ENCODE data around the gene PRKCB.

PRKCB gene
- long read RNA-seq, donor 1 = 0 reads
- long read RNA-seq, donor 2, full-length matches to known transcripts = 2 of 2 reads
- long read RNA-seq, donor 2, partial matches to known transcripts = 0 of 2 reads
- long read RNA-seq, donor 2, other reads (novel, unspliced or antisense) = 0 of 2 reads
- long read RNA-seq, donor 3 = 0 reads
- long read RNA-seq, donor 4 = 0 reads
- long read RNA-seq, donor 5, full-length matches to known transcripts = 1 of 1 reads
- long read RNA-seq, donor 5, partial matches to known transcripts = 0 of 1 reads
- long read RNA-seq, donor 5, other reads (novel, unspliced or antisense) = 0 of 1 reads
- long read RNA-seq, donor 6, full-length matches to known transcripts = 1 of 1 reads
- long read RNA-seq, donor 6, partial matches to known transcripts = 0 of 1 reads
- long read RNA-seq, donor 6, other reads (novel, unspliced or antisense) = 0 of 1 reads
- long read RNA-seq, donor 7 = 0 reads
- long read RNA-seq, donor 8, full-length matches to known transcripts = 2 of 2 reads
- long read RNA-seq, donor 8, partial matches to known transcripts = 0 of 2 reads
- long read RNA-seq, donor 8, other reads (novel, unspliced or antisense) = 0 of 2 reads

DNA sequence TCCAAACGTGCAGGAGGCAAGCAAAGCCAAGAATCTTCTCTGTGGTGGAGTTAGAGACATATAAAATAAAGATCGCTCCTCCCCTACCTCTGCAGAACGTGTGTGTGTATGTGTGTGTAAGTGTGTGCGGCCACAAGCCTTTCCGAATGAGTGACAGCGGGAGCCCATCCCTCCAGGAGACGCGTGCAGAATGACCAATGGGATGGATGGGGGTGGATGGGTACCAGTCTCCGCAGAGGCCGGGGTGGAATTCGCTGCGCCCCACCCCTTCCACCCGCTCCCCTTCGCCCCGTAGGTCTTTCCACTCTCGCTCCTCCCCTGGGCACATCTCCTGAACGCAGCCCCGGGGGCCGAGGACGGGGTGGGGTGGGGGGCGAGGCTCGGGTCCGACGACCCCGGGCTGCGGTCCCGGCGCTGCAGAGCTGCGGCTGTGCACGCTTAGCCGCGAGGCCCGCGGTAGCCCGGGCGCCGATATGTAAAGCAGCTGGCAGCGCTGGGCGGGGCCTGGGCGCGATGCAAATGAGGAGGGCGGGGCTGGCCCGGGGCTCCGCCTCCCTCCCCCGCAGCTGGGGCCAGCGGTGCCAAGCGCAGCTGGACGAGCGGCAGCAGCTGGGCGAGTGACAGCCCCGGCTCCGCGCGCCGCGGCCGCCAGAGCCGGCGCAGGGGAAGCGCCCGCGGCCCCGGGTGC, at the start of gene PRKCB:
Gene PRKCB (plus strand): TSS at position 594 of the 688 bp plus-strand sequence.
- DNase-seq = peak; percentile 62

DNA sequence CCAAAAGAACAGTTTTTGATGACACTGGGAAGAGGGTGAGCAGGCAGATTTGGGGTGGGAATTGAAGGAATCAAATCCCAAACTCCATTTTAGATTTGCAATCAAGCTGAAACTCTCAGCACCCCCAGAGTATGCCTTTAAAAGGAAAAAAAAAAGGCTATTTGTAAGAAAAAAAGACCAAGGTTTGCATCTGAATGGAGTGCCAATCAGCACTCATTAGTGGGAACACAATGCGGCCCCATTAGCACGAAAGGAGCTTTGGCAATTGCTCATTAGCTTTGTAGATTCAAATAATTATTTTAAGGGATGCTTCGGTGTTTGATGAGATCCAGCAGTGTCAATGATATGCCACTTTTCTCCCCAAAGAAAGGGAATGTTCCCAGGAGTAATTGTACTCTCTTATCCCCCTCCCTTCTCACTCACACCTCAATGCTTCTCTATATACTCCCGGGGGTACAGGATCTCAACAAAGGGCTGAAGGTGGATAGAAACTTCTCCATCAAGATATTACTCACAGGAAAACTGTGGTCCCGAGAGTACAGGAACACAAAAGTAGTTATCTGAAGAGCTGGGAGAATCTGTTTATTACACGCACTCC, 48.7 kb upstream of the PRKCB start:
- no peak for DNase-seq

DNA sequence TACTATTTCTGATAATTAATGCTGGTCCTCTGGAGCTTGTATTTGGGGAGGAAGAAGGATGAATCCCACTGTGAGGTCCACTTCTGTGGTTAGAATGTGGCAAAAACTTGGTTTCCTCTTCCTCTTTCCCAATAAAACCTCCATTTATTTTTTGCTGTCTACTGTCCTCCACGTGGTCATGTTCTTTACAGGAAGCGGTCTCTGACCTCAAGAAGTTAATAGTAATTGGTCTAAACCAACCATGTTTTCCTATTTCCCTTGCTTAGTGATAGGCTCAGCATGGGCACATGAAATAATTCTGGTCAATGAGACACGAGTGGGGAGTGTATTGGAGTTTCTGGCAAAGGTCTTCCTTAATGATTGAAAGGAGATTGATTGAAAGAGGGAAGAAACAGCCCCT, 47.1 kb upstream of the PRKCB start:
- no peak for DNase-seq

DNA sequence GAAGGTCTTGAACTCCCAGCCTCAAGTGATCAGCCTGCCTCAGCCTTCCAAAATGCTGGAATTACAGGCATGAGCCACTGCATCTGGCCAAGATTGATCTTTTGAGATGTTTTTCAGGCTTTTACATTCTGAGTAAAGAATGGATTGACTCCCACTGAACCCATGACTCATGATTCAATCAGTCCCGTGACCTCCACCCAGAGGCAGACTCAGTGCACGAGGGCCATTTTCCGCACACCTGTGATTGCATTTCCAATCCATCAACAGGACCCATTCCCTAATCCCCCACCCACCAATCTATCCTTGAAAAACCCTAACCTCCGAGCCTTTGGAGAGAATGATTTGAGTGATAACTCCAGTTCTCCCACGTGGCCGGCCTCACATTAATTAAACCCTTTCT, 40.4 kb upstream of the PRKCB start:
- DNase-seq = no peak

DNA sequence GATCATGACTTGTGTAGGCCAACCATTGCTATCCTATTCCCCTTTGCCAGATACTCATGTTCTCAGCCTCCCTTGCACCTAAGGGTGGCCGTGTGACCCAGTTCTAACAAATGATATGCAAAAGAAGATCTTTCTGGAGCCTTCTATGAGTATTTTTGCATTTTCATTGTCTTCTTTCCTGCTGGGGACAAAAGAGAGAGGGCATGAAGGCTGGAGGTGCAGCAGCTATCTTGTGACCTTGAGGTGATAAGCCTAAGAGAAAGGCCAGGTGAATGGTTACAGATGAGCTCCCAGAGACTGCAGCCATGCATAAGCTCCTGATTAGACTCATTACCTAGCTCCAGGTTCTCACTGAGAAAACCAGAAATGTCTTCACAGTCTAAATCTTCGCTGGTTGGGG, 38.8 kb upstream of the PRKCB start:
- no peak for DNase-seq

DNA sequence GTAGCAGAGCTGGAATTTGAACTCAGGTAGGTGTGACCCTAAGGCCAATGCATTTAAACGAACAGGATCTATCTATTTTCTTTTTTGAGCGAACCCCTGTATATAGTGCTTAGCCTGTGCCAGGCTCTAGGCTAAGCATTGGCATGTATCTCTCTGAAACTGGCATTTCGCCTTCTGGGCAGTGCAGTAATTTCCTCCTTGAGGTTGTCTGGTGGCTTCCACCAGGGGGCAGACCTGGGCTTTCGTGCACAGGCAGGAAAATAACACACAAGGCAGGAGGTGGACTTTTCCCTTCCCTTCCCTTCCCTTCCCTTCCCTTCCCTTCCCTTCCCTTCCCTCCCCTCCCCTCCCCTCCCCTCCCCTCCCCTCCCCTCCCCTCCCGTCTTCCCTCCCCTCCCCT, 34.4 kb upstream of the PRKCB start:
- no peak for DNase-seq

DNA sequence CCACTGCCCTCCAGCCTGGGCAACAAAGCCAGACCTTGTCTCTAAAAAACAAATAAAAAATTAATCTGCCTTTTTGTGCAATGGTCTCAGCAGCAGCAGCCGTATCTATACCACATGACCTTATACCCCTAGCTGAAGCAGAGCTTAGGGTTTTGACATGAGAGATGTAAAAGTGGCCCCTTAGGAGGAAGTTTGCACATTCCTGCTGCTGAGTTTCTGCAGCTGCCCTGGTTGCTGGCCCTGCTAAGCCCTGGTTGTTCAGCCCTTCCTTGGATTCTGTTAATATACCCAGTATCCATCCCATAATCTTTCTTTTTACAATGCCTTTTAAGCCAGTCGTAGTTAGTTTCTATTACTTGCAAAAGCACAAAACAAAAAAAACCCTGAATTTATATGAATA, 33.0 kb upstream of the PRKCB start:
- no peak for DNase-seq

DNA sequence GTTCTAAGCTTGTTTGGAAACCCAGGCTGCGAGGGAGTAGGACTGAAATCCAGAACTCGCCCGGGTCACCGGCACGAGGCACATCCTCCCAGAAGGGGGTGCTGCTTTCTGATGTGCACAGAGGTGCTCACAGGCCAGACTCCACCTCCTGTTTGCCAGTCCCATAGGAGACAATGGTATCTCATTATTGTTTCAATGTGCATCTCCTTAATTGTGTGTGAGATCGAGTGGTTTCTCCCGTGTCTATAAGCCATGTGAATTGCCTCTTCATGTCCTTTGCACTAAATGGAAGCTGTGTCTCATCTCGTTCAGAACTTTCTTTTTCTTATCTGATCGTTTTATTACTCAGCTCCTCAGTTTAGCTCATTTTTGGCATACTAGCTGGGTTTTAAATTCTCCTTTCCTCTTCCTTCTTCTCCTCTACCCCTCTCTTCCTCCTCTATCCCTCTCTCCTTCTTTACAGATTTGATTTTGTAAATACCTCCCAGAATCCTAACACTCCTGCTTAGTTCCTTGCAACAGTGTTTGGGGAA, 32.1 kb upstream of the PRKCB start:
- DNase-seq = no peak

DNA sequence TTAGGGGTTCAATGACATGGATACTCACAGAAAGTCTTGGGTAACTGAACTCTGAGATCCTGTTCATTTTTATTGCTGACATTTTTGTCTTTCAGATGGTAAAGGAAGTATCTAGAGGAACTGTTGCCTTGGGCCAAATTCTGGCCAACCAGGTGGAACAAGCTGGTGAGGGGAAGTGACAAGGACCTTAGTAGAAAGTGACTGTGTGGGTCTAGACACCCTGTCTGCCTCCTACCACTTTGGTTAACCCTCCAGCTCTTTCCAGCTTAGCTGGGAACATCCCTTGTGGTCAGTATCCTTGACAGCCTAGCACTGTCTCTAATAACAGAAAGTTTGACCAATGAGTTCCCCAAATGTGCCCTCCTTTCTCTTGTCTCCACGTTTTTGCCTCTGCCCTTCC, 28.8 kb upstream of the PRKCB start:
- DNase-seq = no peak

DNA sequence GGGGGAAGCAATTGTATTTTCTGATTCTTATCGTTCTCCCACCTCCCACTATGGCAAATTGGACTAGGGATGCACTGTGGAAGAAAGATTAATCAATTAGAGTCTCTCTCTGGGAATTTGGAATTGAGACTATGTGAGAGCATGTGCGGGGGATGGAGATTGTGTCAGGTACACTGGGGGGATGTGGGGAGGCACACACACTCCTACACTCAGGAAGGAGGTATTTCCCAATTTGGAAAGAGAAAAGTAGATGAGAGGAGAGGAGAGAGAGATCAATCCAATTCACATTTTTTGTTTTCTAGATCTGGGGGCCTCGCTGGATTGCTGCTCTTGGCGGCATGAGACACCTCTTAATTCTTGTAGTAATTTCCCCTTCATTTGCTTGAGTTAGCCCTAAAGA, 14.3 kb upstream of the PRKCB start:
- no peak for DNase-seq

DNA sequence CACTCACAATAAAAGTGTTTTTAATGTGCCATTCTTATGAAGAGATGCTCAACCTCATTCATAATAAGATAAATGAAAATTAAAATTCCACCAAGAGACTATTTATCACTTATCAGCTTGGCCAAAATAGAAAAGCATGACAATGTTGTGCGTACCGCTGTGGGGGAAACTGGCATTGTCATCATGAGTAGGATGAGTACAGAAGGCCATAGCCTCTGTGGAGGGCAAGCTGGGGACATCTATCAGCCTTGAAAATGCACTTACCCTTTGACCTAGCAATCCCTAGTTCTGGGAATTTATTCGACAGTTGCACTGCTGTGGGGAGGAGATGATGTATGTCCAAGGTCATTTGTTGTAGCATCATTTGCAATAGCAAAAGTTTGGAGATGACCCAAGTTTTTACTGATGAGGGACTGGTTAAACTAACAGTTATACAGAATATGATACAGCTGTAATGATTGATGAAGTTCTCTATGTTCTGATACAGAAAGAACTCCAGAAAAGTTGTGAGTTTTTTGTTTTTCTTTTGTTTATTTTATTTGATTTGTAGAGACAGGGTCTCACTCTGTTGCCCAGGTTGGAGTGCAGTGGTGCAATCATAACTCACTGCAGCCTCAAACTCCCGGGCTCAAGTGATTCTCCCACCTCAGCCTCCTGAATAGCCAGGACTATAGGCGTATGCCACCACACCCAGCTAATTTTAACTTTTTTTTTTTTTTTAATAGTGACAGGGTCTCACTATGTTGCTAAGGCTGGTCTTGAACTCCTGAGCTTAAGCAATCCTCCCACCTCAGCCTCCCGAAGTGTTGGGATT, 13.7 kb upstream of the PRKCB start:
- no peak for DNase-seq

DNA sequence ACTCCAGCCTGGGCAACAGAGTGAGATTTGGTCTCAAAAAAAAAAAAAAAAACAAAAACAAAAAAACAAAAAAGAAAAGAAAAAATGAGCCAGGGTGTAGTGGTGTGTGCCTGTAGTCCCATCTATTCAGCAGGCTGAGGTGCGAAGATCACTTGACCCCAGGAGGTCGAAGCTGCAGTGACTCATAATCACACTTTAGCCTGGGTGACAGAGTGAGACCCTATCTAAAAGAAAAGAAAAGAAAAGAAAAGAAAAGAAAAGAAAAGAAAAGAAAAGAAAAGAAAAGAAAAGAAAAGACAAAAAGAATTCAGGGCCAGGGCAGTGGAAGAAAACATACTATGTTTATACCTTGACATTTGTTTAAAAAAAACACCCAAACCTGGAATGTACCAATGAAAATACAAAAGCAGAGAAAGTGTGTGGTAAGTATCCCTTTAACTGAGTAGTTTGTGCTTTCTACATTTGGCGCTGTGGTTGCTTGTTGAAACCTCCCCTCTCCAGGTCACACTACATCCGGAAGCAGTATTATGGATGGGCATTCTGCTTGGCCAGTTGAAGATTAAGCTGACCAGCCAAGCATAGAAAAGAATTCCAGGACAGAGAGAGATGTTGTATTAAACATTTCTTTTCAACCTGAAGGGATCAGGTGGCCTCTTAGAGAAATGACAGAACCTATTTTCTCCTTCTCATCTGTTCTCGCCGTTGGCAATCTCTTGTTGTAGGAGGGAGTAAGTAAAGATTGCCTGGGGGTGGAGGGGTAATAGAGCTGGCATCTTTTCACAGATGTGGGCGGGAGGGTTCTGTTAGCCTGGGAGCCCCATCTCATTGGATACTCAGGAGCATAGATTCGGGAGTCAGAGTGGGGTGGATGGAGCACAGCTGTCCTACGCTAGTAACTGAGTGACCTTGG, 12.1 kb upstream of the PRKCB start:
- peak; percentile 14 for DNase-seq

DNA sequence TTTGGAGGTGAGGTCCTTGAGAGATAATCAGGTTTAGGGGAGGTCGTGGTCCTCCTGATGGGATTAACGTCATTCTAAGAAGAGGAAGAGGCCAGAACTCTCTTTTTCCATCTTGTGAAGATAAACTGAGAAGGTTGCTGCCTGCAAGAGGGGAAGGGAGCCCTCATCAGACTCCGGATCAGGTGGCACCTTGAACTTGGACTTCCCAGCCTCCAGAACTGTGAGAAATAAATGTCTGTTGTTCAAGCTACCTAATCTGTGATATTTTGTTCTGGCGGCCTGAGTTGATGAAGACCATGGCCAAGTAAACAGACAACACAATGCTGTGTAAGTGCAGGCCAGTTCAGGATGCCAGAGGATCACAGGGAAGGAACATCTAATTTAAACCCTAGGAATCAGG, 10.9 kb upstream of the PRKCB start:
- no peak for DNase-seq

DNA sequence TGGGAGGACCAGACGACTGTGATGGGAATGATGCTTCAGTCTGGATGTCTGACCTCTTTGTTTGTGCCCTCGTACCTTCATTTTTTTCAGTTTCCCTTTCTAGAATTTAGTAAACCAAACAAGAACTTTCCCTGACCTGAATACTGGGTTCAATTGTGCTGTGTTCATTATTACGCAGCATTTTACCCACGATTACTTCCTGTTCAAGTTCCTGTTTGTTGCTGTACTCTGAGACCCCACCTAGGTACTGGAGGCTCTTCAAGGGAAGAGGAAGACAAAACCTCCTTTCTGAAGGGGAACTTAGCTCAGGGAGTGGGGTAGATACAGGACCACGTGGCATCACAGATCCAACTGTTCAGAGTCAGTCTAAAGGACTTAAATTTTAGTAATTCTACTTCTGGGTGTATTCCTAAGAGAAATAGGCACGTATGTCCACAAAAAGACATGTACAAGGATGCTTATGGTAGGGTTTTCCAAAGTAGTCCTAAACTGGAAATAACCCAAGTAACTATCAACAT, 9.2 kb upstream of the PRKCB start:
- no peak for DNase-seq

DNA sequence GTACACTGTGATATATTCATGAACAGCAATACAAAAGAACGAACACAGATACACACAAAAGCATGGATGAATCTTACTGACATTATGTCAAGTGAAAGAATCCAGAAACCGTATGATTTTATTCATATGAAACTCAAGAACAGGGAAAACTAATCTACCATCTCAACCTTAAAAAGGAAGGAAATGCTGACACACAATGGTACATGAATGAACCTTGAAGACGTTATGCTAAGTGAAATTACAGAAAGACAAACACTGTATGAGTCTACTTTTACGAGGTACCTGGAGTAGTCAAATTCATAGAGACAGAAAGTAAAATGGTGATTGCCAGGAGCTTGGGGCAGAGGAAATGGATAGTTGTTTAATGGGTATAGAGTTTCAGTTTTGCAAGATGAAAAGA, 8.7 kb upstream of the PRKCB start:
- DNase-seq = no peak

DNA sequence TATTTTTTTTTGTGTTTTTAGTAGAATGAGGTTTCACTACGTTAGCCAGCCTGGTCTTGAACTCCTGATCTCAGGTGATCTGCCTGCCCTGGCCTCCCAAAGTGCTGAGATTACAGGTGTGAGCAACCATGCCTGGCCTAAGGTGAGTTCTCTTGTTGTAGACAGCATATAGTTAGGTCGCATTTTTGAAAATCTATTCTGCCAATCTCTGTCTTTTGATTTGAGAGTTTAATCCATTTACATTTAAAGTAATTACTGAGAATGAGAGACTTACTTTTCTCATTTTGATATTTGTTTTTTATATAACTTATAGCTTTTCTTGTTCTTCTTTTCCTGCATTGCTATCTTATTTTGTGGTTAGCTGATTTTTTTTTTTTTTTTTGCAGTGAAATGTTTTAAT, 6.3 kb upstream of the PRKCB start:
- DNase-seq = no peak

DNA sequence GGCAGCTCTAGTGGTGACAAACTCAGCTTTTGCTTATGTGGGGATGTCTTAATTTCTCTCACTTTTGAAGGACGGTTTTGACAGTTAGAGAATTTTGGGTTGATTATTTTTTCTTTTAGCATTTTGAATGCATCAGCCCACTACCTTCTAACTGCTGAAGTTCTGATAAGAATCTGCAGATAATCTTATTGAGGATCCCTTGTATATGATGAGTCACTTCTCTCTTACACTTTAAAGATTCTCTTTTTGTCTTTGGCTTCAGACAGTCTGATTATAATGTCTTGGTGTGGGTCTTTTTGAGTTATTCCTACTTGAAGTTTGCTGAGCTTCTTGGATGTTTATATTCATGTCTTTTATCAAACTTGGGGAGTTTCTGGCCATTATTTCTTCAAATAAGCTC, 5.5 kb upstream of the PRKCB start:
- DNase-seq = no peak

DNA sequence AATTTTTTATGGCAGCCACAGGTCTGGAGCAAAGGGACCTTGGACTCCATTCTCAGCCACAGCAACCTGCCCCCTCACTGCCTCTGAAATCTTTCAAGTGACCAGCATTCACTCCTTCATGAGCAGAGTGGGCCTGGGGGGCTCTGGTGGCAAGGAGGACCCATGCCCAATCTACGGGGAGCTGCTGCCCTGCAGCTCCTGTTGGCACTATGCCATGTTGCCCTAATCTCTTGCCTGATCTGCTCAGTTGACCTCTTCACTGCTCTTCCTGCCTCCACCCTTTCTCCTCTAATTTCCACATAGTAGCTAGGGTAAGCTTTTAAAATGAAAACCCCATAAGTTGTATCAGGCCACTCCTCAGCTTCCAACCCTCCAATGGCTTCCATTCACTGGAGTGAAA, 2.9 kb upstream of the PRKCB start:
- DNase-seq = no peak

DNA sequence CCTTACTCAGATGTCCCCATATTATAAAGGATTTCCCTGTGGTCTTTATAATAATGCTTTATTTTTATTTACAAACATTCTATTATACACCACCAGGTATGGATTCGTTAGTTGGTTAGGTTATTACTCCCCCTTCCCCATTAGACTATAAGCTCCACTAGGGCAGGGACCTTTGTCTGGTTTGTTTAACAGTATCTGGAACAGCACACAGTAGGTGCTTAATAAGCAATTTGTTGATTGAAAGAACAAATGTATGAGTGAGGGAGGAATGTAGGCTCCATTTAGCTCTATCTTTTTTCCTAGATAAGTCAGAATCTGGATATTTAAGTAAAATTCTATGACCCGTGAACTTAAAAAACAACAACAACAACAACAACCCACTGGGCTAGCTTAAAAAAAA, 2.3 kb upstream of the PRKCB start:
- DNase-seq = no peak

DNA sequence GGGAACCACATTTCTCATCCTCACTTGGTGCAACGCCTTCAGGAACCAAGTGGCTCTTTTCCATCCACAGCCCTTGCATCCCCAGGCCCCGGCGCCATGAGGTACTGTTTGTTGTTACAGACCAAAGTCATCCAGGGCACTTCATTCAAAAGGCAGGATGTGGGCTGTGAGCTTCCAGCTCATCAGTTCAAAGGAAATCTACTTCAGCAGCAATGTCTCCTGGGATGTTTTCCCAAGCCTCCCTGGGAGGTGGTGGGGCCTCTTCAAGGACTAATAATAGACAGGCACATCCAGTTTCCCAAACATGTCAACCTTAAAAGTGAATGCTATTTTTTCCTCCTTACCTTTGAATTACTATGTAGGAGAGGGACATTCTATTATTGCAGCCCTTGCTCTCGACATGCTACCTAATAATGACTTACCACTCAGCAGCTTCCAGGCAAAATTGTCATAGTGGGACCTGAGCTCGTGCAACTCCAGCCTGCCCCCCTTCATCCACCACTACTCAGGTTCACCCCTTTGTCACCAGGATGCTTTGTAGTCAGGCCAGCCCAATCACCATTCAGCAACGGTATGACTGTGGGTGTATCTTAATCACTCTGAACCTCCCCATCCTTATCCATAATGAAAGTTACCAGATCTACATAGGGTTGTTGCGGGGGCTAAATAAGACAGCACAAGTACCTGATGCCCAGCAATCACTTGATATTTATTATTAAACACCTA, 1.7 kb upstream of the PRKCB start:
- no peak for DNase-seq
